Measurements from ENCODE around the gene PPM1H. TPM values are rescaled to one million over a fixed set of nuclear protein-coding genes. Genes with fewer than 3 reads are reported as not detected.

PPM1H gene
- polyA plus RNA-seq, 1 experiment, result 2.3 TPM

GRCh38 chr12:62832558-62832957 is 102.4 kb downstream of the PPM1H start:
- POLR2A ChIA-PET, result no interaction called here
- H3K4me3 ChIP-seq (ENCODE audit: low read depth, low read length), result no peak overlapping the region
- CTCF ChIA-PET, result interaction anchor here (1.5 kb wide), 1 partner anchor 19 kb away, joined by 8 read pairs; no protein-coding TSS in a partner anchor
- DNase-seq (ENCODE audit: low read depth), result no peak
- no peaks in the 10 kb centered on the region for H3K36me3 ChIP-seq (ENCODE audit: control insufficient read depth, insufficient read depth, low read length)
- no peaks in the 10 kb centered on the region for H3K27me3 ChIP-seq (ENCODE audit: control insufficient read depth, insufficient read depth, low read length)
- no peak for TF ChIP-seq CTCF (IDR thresholded peaks at IDR 0.05; ENCODE audit: insufficient read depth, low read depth, low read length)

- POLR2A ChIA-PET, result no interaction called here
- TF ChIP-seq CTCF (IDR thresholded peaks at IDR 0.05; ENCODE audit: insufficient read depth, low read depth, low read length), result no peak
These were observed 102.9 kb downstream of the PPM1H start for GRCh38 chr12:62832027-62832426.

GRCh38 chr12:62827855-62828254 is 107.1 kb downstream of the PPM1H start:
- ChIA-PET CTCF (interaction anchor here (1.7 kb wide), 1 partner anchor 14 kb away, joined by 4 read pairs; no protein-coding TSS in a partner anchor), POLR2A (no interaction called here)
- H3K27me3 ChIP-seq (ENCODE audit: control insufficient read depth, insufficient read depth, low read length), result no peaks in the 10 kb centered on the region
- no peak for DNase-seq (ENCODE audit: low read depth)
- no peaks in the 10 kb centered on the region for H3K36me3 ChIP-seq (ENCODE audit: control insufficient read depth, insufficient read depth, low read length)
- no peak for TF ChIP-seq CTCF (IDR thresholded peaks at IDR 0.05; ENCODE audit: insufficient read depth, low read depth, low read length)
- no peak overlapping the region for H3K4me3 ChIP-seq (ENCODE audit: low read depth, low read length)

More at GRCh38 chr12:62832027-62832426, 102.9 kb downstream of the PPM1H start:
- Histone ChIP-seq H3K27me3 (ENCODE audit: control insufficient read depth, insufficient read depth, low read length) (no peaks in the 10 kb centered on the region), H3K36me3 (ENCODE audit: control insufficient read depth, insufficient read depth, low read length) (no peaks in the 10 kb centered on the region), H3K4me3 (ENCODE audit: low read depth, low read length) (no peak overlapping the region)
- CTCF ChIA-PET, result interaction anchor here (1.5 kb wide), 1 partner anchor 18 kb away, joined by 8 read pairs; no protein-coding TSS in a partner anchor
- no peak for DNase-seq (ENCODE audit: low read depth)

- no peak for DNase-seq (ENCODE audit: low read depth)
- ChIA-PET CTCF (interaction anchor here (0.7 to 1.7 kb wide), 3 partner anchors 8 to 243 kb away, joined by 3 to 4 read pairs (median 3); no protein-coding TSS in a partner anchor), POLR2A (no interaction called here)
- H3K4me3 ChIP-seq (ENCODE audit: low read depth, low read length), result no peak overlapping the region
- H3K27me3 ChIP-seq (ENCODE audit: control insufficient read depth, insufficient read depth, low read length), result no peaks in the 10 kb centered on the region
- 0 out of 2 replicates have a peak, but pooled peaks have one; percentile 8 for TF ChIP-seq CTCF (IDR thresholded peaks at IDR 0.05; ENCODE audit: insufficient read depth, low read depth, low read length)
- H3K36me3 ChIP-seq (ENCODE audit: control insufficient read depth, insufficient read depth, low read length), result no peaks in the 10 kb centered on the region
These were observed 107.9 kb downstream of the PPM1H start for GRCh38 chr12:62827042-62827441.

GRCh38 chr12:62817556-62818271 is 117.2 kb downstream of the PPM1H start:
- ChIA-PET CTCF (interaction anchor here (0.8 to 3.7 kb wide), 5 partner anchors 31 to 379 kb away, joined by 3 to 23 read pairs (median 3); no protein-coding TSS in a partner anchor), POLR2A (no interaction called here)
- H3K4me3 ChIP-seq (ENCODE audit: low read depth, low read length), result no peak overlapping the region
- H3K27me3 ChIP-seq (ENCODE audit: control insufficient read depth, insufficient read depth, low read length), result no peaks in the 10 kb centered on the region
- no peaks in the 10 kb centered on the region for H3K36me3 ChIP-seq (ENCODE audit: control insufficient read depth, insufficient read depth, low read length)
- DNase-seq (ENCODE audit: low read depth), result no peak
- TF ChIP-seq CTCF (IDR thresholded peaks at IDR 0.05; ENCODE audit: insufficient read depth, low read depth, low read length), result no peak

All from BJ (cell line).